Activated gamma-delta T cell treated with anti-CD3 and anti-CD28 coated beads, Interleukin-2, amount 50 U/mL, for 16 hours (primary cell): ENCODE data around the gene DSCAML1.

Experiments used
- DNase-seq: peaks from one replicate; pipeline ENCODE4 v3.0.0-alpha.2; 2020; ENCODE audit warnings: low read depth

Gene DSCAML1

GRCh38 chr11:117761993-117762392 is 35.0 kb downstream of the DSCAML1 start:
- no peak for DNase-seq

GRCh38 chr11:117759305-117759704 is 37.7 kb downstream of the DSCAML1 start:
- DNase-seq, result no peak

GRCh38 chr11:117754030-117754429 is 43.0 kb downstream of the DSCAML1 start:
- DNase-seq, result no peak

GRCh38 chr11:117752721-117753237 is 44.2 kb downstream of the DSCAML1 start:
- no peak for DNase-seq

- DNase-seq, result no peak
Measured at GRCh38 chr11:117752071-117752470, 44.9 kb downstream of the DSCAML1 start.

- no peak for DNase-seq
Measured at GRCh38 chr11:117750916-117751662, 45.9 kb downstream of the DSCAML1 start.

- DNase-seq, result no peak
Measured at GRCh38 chr11:117750357-117750756, 46.7 kb downstream of the DSCAML1 start.

- no peak for DNase-seq
Measured at GRCh38 chr11:117749541-117749910, 47.5 kb downstream of the DSCAML1 start.

- no peak for DNase-seq
Measured at GRCh38 chr11:117748771-117749540, 48.1 kb downstream of the DSCAML1 start.

- no peak for DNase-seq
Measured at GRCh38 chr11:117747892-117748291, 49.1 kb downstream of the DSCAML1 start.

- no peak for DNase-seq
Measured at GRCh38 chr11:117745346-117745745, 51.7 kb downstream of the DSCAML1 start.

GRCh38 chr11:117744471-117745150 is 52.4 kb downstream of the DSCAML1 start:
- no peak for DNase-seq

GRCh38 chr11:117743121-117743815 is 53.7 kb downstream of the DSCAML1 start:
- DNase-seq, result no peak

GRCh38 chr11:117738246-117738957 is 58.6 kb downstream of the DSCAML1 start:
- DNase-seq, result no peak

GRCh38 chr11:117735350-117735977 is 61.6 kb downstream of the DSCAML1 start:
- DNase-seq, result no peak

- DNase-seq, result no peak
Measured at GRCh38 chr11:117734601-117735024, 62.4 kb downstream of the DSCAML1 start.

GRCh38 chr11:117733316-117733715 is 63.7 kb downstream of the DSCAML1 start:
- DNase-seq, result no peak

GRCh38 chr11:117731722-117732290 is 65.2 kb downstream of the DSCAML1 start:
- no peak for DNase-seq

GRCh38 chr11:117730208-117730800 is 66.7 kb downstream of the DSCAML1 start:
- DNase-seq, result no peak
